Measurements from ENCODE around the gene ERN1. TPM values are rescaled to one million over a fixed set of nuclear protein-coding genes. Genes with fewer than 3 reads are reported as not detected.

Gene ERN1
- total and polyA plus RNA-seq, 2 donors (not counting 3 experiments of a cell fraction or from before 2014, with no cell fraction given) = 9.1 to 21.5 TPM

GRCh38 chr17:64158406-64158805 is 28.5 kb upstream of the ERN1 start:
- no peak overlapping the region for H3K4me2 ChIP-seq (ENCODE audit: insufficient read depth, low read length)
- H3K4me3 ChIP-seq (replicated peaks in 1 of 3; ENCODE audit: insufficient read depth in 1 of 3, low read depth in 1 of 3, low read length in 3 of 3) = no peak overlapping the region
- dilution Hi-C loops (cut with MboI; ENCODE audit: extremely low pct_ligation_motif_present, low sequenced_read_pairs) (no loop called here), intact Hi-C loops (cut with micrococcal nuclease) (no loop called here)
- no peaks in the 10 kb centered on the region for H3K9me3 ChIP-seq (replicated peaks; ENCODE audit: control insufficient read depth, insufficient read depth, low read length)
- peaks cover 10% of the 10 kb centered on the region for H3K4me1 ChIP-seq (ENCODE audit: control insufficient read depth, extremely low read depth, insufficient read depth, low read length)
- DNase-seq (ENCODE audit: low read depth, low spot score) (no peak), FAIRE-seq (no peak)
- no peaks in the 10 kb centered on the region for H3K36me3 ChIP-seq (ENCODE audit: control insufficient read depth in 2 of 2, extremely low read depth in 1 of 2, insufficient read depth in 2 of 2, low read length in 2 of 2)
- H3K9ac ChIP-seq (replicated peaks; ENCODE audit: extremely low read depth, insufficient read depth, low read length) = no peak overlapping the region
- no TSS peak for BruUV-seq (replicated peaks)
- ChIA-PET CTCF (no interaction called here), POLR2A (no interaction called here)
- H3K27ac ChIP-seq (ENCODE audit: insufficient read depth, low read depth, low read length) = no peak overlapping the region
- H3K79me2 ChIP-seq (ENCODE audit: control insufficient read depth, insufficient read depth, low read length) = no peaks in the 10 kb centered on the region
- TF ChIP-seq POLR2A (IDR thresholded peaks at IDR 0.05; ENCODE audit: low read depth, low read length) (no peak), FOS (IDR thresholded peaks at IDR 0.05; ENCODE audit: borderline replicate concordance, insufficient read depth, low read length) (no peak), JUN (IDR thresholded peaks at IDR 0.05; ENCODE audit: borderline replicate concordance, insufficient read depth, insufficient read length, low read depth) (no peak), CTCF (IDR thresholded peaks at IDR 0.05; ENCODE audit: extremely low read depth in 1 of 2, insufficient read depth in 1 of 2, low read depth in 1 of 2, low read length in 2 of 2) (no peak), POLR2AphosphoS5 (IDR thresholded peaks at IDR 0.05; ENCODE audit: insufficient read depth, low read depth, low read length) (no peak), EZH2 (IDR thresholded peaks at IDR 0.05; ENCODE audit: borderline replicate concordance, low read depth, low read length, severe bottlenecking) (no peak), GATA2 (IDR thresholded peaks at IDR 0.05; ENCODE audit: insufficient read depth, insufficient read length, low read depth, low read length) (no peak), MAX (IDR thresholded peaks at IDR 0.05; ENCODE audit: insufficient read depth, insufficient read length) (no peak), MYC (IDR thresholded peaks at IDR 0.05; ENCODE audit: low read depth, low read length) (no peak)
- no peaks in the 10 kb centered on the region for H4K20me1 ChIP-seq (replicated peaks; ENCODE audit: control insufficient read depth, extremely low read depth, insufficient read depth, low read length)
- no peak overlapping the region for H2AFZ ChIP-seq (ENCODE audit: low read depth, low read length)
- H3K27me3 ChIP-seq (ENCODE audit: control insufficient read depth in 2 of 2, insufficient read depth in 2 of 2, low read length in 2 of 2) = no peaks in the 10 kb centered on the region
- H3K9me1 ChIP-seq (replicated peaks; ENCODE audit: control insufficient read depth, extremely low read depth, insufficient read depth, low read length) = no peaks in the 10 kb centered on the region
